ENCODE measurements around the gene FOXJ1.

FOXJ1 gene

DNA sequence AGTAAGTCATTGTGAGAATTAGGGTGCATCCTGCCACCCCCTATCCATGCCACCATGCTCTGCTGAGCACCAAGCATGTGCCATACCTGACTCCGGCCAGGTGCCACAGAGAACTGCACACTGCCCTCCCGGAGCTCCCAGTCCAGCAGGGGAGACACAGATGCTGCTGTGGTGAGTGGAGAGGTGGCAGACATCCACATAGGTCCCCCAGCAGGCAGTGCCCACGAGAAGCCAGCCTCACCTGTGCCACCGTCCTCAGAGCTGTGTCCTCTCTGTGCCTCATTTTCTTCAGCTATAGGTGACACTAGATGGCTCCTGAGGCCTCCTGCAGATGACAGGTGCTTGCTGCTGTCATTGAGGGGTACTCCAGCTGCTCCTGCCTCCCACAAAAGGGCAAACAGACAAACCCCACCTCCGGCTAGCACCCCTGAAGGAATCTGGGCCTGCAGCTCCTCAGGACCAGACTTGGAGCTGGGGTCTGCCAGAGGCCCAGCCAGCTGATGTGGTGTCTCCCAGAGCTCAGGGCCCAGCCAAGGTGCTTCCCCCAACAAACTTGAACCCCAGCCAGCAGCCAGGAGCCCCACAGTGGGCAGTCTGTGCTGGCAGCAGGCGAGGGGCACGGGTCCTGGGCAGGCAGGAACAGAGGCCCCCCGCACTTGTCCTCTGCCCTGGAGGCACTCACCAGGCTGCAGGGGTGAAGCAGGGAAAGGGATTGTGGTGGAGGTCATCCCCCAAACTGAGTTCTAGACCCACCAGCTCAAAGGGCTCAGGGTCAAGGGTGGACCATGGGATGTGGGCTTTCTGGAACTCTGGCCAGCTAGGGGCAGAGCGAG, 17.1 kb downstream of the FOXJ1 start:
- no peak overlapping the region for H3K4me3 ChIP-seq (ENCODE audit: control insufficient read depth, low read depth, low read length)
- DNase-seq (ENCODE audit: low read depth) = no peak
- TF ChIP-seq, protein P1, sequence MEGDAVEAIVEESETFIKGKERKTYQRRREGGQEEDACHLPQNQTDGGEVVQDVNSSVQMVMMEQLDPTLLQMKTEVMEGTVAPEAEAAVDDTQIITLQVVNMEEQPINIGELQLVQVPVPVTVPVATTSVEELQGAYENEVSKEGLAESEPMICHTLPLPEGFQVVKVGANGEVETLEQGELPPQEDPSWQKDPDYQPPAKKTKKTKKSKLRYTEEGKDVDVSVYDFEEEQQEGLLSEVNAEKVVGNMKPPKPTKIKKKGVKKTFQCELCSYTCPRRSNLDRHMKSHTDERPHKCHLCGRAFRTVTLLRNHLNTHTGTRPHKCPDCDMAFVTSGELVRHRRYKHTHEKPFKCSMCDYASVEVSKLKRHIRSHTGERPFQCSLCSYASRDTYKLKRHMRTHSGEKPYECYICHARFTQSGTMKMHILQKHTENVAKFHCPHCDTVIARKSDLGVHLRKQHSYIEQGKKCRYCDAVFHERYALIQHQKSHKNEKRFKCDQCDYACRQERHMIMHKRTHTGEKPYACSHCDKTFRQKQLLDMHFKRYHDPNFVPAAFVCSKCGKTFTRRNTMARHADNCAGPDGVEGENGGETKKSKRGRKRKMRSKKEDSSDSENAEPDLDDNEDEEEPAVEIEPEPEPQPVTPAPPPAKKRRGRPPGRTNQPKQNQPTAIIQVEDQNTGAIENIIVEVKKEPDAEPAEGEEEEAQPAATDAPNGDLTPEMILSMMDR (conservative IDR thresholded peaks at IDR 0.05; ENCODE audit: control insufficient read depth, insufficient read depth, low read depth, low read length) = no peak

DNA sequence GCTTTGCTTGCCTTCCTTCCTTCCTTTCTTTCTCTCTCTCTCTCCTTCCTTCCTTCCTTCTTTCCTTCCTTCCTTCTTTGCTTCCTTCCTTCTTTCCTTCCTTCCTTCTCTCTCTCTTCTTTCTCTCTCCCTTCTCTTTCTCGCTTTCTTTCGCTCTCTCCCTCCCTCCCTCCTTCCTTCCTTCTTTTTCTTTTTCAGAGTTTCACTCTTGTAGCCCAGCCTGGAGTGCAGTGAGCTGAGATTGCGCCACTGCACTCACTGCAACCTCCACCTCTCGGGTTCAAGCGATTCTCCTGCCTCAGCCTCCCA, 17.9 kb downstream of the FOXJ1 start:
- no peak overlapping the region for H3K4me3 ChIP-seq (ENCODE audit: control insufficient read depth, low read depth, low read length)
- TF ChIP-seq, protein P1 (conservative IDR thresholded peaks at IDR 0.05; ENCODE audit: control insufficient read depth, insufficient read depth, low read depth, low read length) = no peak
- no peak for DNase-seq (ENCODE audit: low read depth)

DNA sequence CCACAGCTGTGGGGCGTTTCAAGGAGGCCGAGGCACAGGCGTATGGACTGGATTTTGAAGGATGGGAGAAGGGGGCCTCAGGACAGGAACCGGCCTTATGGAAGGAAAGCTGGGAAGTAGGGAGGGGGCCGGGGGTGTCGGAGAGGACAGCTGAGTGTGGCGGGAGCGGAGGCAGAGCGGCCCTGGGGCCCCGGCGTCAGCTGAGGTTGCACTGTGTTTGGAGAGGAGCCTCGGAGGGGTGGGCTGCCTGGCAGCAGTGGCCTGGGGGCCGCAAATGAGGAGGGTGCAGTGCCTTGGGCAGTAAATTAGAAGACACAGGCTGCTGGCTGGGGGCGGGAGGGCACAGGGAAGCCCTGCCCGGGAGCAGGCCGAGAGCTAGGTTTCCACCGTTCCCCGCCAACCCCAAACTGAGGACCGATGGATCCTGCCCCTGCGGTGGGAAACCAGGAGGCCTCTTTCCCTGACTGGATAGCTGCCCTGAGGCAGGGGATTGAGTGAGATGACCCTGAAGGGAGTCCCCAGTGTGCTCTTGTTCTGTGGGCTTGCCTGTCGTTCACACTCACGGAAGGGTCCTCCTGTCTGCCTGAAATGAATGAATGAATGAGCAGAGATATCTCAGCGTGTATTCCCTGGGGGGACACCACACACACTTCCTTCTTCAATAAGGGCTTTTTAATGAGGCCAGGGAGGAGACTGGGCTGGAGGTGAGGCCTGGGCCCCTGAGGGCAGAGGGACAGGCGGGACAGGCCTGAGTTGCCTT, 18.4 kb downstream of the FOXJ1 start:
- H3K4me3 ChIP-seq (ENCODE audit: control insufficient read depth, low read depth, low read length) = no peak overlapping the region
- DNase-seq (ENCODE audit: low read depth) = no peak
- TF ChIP-seq, protein P1 (conservative IDR thresholded peaks at IDR 0.05; ENCODE audit: control insufficient read depth, insufficient read depth, low read depth, low read length) = no peak

DNA sequence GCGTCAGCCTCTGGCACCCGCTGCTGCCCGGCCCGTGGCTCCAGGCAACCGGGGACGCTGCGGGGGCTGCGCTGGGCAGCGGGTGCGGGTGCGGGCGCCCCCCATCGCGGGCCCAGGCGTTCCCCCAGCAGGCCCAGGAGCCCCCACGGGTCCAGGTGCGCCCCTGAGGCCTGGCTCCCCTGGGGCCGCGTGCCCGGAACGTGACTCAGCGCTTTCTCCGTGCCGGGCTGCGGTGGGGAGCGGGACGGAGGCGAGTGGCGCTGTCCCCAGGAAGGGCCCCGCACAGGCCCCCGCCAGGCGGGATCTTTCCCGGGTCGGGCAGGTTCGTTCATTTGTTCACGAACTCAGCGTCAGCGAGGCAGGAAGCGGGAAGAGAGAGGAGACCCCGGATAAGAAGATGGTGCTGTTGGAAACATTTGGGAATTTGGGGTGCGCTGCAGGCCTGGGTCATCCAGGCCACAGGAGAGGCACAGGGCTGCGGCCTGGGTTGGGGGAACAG, 19.1 kb downstream of the FOXJ1 start:
- H3K4me3 ChIP-seq (ENCODE audit: control insufficient read depth, low read depth, low read length) = peak overlapping the region; percentile 27
- TF ChIP-seq, protein P1 (conservative IDR thresholded peaks at IDR 0.05; ENCODE audit: control insufficient read depth, insufficient read depth, low read depth, low read length) = no peak
- DNase-seq (ENCODE audit: low read depth) = peak; percentile 11

DNA sequence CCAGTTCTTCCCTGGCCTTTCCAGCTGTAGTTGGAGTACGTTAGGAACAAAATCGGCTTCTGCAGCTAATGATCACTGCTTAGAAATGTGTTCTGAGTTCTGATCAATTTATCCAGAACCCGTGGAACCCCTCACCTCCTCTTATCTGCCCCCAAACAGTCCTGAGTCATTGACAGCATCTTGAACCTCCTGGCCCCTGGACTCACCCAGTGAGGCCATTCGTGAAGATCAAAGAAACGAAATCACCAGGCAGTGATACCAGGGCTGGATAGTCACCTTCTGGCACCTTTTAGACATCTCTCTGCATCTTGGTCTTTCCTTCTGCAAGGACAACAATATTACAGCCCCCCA, 20.4 kb downstream of the FOXJ1 start:
- no peak overlapping the region for H3K4me3 ChIP-seq (ENCODE audit: control insufficient read depth, low read depth, low read length)
- TF ChIP-seq, protein P1 (conservative IDR thresholded peaks at IDR 0.05; ENCODE audit: control insufficient read depth, insufficient read depth, low read depth, low read length) = no peak
- DNase-seq (ENCODE audit: low read depth) = no peak

DNA sequence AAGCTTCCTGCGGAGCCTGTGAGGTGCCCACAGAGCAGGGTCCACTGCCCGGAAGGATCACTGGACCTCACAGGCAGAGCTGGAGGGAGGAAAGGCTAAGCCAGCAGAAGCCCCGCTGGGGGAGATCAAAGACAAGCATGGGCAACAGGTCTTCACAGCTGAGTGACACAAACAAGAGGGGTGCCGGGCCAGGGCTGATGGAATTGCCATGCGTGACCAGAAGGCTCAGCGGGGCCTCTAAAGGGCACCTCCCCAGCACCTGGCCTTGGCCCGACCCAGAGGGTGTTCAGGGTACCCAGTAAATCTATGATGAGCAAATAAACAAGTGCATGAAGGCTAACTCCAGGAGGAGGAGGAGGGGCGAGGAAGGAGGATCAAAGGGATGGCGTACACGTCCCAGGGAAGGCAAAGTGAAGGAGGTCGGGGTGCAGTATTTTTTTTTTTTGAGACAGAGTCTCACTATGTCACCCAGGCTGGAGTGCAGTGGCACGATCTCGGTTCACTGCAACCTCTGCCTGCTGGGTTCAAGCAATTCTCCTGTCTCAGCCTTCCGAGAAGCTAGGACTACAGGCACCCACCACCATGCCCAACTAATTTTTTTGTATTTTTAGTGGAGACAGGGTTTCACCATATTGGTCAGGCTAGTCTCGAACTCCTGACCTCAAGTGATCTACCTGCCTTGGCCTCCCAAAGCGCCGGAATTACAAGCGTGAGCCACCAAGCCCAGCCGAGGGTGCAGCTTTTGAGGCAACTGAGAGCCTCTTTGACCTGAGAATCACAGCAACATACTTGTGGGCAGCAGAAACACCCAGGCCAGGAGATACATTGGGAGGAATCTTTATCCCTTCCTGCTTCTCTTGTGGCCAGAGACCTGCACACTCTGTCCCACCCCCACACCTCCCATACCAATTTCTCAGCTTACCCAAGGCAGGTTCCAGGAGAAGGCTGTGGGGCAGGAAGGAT, 21.4 kb downstream of the FOXJ1 start:
- no peak overlapping the region for H3K4me3 ChIP-seq (ENCODE audit: control insufficient read depth, low read depth, low read length)
- TF ChIP-seq, protein P1 (conservative IDR thresholded peaks at IDR 0.05; ENCODE audit: control insufficient read depth, insufficient read depth, low read depth, low read length) = no peak
- no peak for DNase-seq (ENCODE audit: low read depth)

Measured in fibroblast of mammary gland (primary cell).